Left hindlimb (tissue), 1 donor: ENCODE measurements around the gene PDHX.
"Not testable (repeated sequence)": the region's sequence is repeated elsewhere in the genome, so short reads cannot be mapped to it uniquely, and the experiment has no call there.

ENCODE experiments used
- DNase-seq: peaks from one replicate; pipeline ENCODE4 v3.0.0-alpha.2; 2018

Gene PDHX

DNA sequence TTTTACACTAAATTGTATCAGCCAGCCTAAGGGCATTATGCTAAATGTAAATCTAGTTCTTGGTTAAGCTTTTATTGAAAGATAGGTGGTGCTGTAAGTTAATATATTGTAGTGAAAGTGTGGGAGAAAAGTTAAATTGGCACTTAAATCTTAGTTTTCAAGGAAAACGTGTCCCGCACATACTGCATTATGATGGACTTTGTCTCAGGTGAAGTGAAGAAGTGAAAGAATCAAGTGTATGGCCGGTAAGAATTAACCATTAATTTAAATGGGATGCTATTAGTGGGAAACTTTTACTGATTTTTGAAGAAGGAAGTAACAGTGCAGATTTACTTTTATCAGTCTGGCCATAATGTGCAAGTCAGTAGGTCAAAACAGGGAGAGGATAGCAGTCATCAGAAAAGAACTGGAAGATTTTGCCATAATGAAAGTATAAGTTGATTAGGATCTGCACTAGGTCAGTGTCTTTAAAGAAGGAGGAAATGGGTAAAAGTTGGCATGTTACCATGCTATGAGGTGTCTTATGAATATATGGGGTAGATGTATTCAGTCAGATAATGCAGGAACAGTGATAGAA, 81.6 kb downstream of the PDHX start:
- DNase-seq, result no peak

DNA sequence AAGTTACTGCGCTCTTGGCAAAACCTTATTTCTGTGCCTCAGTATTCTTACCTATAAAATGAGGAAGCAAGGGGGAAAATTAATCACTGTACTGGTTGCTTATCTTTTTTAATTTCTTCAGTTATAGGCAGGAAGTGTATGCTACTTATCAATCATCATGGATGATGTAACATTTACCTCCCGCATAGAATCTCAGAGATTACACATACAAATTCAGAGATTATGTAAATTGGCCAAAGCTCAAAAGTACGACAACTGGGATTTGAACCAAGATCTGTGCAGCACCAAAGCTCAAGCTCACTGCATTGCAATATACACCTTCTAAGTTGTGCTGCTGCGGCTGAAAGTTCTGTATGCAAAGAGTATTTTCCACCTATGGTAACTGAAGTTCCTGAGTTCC, 83.0 kb downstream of the PDHX start:
- DNase-seq, result no peak

DNA sequence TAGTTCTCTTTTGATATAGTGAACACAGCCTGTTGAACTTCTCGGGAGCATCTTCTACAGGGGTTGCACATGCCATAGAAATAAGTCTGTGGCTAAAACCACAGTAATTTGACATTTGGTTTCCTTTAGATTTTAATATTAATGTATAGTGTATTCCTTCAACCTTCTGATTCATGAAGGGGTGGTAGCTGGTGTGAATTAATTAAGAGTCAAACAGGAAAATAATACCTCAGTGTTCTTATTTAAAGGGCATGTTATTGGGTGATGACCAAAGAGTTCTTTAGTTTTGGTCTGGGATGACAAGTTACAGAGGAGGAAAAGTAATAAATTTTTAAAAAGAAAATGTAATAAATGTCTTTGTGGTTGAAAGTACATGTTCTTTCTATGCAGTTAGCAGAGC, 86.8 kb downstream of the PDHX start:
- no peak for DNase-seq

DNA sequence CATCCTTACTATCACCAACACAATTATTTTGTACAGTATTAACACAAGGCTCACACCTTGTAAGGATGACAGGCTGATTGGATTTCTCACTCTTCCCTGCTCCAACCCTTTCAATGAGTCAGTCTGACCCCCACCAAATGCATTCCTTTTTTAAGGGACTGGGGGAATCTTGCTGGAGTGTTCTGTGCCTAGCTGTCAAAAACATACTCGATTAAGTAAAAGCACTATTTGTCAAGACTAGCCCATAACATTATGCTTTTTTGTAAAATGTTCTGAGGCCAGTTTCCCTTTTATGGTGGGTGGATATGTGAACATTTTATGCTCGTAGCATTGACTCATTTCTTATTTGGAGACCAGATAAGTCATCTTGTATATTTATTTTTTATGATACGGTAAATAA, 87.2 kb downstream of the PDHX start:
- DNase-seq, result no peak

DNA sequence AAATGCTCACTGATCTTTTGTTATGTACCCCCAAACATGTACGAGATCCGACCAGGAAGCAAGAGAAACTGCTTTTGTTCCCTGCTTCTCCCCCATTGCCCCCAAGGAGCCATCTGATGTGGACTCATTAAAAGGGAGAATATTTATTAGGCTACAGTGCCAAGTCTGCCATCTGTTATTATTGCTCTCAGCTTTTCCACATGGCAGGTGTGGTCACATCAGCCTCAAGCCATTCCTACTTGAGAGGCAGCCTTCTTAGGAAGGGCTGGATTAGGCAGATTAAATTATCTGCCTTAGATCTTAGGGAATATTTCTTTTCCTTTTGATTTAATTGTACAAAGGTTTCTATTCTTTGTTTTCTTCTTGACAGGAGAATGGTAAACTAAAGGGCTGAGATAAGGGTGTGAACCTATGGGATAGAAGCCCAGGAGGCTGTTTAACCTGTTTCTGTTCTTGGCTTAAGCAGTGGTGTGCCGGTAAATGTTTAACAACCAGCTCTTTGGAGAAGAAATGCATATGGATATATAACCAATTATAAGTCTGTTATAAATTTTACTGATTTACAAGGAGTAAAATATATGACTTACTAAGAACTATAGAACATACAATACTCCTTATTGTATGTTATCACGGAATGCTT, 88.8 kb downstream of the PDHX start:
- DNase-seq, result no peak

DNA sequence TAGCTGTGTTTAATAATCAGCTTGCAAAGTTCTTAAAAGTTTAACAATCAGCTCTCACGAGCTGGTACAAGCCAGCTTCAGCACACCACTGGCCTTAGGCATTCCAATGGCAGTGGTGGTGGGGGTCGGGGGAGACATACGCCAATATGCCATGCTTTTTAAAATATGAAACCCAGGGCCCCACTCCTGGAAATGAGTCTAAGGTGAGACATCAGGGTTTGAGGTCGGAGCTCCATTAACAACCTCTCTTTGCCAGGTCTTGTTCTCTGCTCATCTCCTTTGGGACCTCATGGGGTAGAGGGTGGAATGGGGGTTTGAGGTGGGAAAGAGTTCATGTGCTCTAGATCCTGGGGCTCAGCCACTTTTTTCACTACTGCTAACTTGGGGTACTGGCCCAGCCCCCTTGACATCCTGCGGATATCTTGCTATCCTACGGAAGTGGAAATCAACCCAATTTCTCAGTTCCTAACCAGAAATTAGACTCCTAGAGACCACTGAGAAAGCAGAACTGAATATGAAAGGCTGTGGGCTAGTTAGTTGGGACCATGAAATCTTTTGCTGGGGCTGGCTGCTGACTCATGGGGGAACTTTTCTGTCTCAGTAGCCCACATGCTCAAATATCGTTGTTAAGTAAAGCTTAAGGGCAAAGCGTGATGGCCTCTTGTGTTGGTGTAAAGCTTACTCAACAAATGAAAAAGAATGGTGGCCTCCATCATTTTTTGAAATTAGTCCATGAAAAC, 90.1 kb downstream of the PDHX start:
- DNase-seq, result no peak

DNA sequence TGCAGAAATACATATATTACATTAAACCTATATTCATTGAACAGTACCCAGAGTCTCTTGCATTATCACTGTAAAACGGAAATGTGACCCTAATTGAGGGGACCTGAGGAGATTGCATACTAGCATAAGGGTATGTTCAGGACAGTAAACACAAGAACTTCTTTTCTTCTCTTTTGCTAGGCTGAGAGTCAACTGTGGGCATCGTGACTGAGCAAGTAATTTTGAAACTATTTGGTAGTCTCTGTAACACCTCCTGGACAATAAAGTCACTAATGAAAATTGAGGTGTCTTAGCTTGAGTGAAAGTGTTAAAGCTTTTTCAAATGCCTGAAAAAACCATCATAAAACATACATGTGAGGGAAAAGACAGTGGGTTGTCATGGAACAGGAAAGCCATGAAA, 90.9 kb downstream of the PDHX start:
- DNase-seq, result no peak

DNA sequence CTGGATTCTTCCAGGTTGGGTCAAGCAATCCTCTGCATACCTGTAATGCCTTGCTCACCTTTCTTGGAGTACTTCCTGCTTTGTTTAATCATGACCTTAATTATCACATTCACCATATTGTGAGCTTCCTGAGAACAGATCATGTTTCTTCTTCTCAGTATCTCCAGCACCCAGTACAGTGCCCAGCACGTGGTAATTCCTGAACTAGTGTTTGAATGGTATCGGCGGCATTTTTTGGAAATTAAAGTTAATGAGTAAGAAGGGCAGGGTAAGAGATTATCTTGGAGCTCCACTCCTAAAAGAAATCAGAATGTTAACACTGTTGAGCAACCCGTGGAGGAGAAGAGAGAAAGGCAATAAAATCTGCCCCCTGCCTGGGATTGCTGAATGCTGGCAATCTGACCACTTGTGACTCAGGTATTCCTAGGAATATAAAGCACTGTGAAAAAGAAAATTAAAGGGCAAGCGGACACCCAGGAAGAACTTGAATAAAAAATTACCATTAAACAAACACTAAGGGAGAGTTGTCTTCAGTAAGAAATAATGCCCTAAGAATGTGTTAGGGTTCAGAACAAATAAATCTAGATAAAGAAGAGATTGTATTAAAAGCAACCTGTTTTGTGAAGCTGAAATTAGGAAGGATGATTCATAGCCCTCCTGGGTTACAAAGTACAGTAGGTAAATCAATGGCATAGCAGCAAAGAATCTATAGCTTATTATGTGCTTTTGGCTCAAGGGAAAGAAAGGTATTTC, 92.9 kb downstream of the PDHX start:
- DNase-seq, result no peak

DNA sequence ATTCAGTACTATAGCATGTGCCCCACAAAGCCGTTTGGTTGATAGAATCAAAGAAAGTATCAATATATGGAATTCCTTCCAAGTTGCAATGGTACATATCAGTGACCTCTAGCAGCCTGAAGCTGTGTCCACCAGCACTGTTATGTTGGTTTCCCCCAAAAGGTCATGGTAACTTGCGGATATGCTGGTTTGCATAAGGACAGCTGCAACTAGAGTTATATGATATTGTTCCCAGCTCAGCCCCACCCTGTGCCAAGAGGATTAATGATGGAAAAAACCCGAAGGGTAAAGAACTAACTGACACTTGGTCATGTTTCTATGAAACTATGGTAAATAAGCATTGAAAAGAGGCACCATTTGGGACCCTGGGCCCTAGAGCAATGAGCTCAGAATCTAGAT, 93.5 kb downstream of the PDHX start:
- peak; percentile 51 for DNase-seq

DNA sequence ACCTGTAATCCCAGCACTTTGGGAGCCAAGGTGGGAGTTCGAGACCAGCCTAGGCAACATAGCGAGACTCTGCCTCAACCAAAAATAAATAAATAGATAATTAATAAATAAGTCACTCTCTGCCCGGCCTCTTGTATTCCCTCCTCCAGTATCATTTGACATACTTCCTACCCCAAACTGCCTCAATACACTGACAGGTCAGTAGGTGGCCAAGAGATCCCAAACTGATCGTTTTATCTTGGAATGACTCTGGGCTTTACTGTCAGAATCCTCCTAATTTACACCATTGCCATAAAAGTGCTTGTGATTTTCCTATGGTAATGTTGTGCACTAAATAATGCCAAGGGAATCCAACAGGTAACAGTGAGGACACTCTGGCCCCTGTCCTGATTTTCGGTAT, 94.2 kb downstream of the PDHX start:
- DNase-seq, result no peak

DNA sequence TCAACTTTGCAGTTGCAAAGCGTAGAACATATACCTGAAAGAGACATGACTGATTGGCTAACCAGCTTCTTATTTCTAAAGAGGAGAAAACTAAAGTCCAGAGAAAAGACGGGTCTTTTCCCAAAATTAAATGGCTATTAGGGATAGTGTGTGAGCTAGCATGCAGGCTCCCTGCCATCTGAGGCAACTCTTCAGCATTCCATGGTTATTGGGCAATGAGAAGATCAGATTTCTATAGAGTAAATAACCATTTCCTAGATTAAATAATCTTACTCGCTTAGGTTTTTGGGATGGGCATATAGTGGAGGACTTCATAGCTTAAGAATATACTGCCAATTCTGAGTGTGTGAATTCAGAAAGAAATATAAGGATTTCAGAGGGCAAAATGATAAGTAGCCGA, 95.0 kb downstream of the PDHX start:
- DNase-seq, result no peak

DNA sequence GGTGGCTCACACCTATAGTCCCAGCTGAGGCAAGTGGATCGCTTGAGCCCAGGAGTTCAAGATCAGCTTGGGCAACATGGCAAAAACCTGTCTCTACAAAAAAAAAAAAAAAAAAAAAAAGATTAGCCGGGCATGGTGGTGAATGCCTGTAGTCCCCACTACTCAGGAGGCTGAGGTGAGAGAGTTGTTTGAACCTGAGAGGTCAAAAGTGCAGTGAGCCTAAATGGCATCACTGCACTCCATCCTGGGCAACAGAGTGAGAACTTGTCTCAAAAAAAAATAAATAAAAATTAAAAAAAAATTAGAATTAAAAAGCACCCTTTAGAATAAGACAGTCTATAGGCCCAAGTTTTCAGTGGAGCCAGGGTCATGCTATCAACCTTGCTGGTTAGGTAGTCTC, 95.5 kb downstream of the PDHX start:
- DNase-seq, result no peak

DNA sequence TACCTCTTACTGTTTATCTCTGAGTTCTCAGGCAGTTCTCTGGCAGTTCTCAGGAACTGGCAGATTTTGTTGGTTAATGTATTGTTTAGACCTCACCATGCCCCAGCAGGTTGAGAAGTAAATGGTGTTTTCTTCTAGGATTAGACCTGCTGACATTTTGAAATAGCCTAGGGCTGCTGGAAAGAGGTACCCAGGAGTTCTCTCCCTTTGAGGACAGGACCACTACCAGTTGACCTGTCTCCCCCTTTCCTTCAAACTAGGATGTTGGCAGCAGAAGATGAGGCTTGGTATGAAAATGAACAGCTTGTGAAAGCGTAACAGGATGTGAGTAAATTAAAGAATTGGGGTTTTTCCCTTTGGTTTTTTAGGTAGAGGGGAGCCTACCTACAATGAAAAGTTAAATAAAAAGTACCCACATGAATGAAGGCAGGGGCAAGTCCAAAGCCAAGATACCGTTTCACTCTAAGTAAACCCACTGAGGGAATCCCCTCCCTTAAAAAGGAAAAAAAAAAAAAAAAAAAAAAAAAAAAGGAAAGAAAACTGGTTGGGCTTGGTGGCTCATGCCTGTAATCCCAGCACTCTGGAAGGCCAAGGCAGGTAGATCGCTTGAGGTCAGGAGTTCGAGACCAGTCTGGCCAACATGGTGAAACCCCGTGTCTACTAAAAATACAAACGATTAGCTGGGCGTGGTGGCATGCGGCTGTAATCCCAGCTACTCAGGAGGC, 96.2 kb downstream of the PDHX start:
- DNase-seq, result no peak

DNA sequence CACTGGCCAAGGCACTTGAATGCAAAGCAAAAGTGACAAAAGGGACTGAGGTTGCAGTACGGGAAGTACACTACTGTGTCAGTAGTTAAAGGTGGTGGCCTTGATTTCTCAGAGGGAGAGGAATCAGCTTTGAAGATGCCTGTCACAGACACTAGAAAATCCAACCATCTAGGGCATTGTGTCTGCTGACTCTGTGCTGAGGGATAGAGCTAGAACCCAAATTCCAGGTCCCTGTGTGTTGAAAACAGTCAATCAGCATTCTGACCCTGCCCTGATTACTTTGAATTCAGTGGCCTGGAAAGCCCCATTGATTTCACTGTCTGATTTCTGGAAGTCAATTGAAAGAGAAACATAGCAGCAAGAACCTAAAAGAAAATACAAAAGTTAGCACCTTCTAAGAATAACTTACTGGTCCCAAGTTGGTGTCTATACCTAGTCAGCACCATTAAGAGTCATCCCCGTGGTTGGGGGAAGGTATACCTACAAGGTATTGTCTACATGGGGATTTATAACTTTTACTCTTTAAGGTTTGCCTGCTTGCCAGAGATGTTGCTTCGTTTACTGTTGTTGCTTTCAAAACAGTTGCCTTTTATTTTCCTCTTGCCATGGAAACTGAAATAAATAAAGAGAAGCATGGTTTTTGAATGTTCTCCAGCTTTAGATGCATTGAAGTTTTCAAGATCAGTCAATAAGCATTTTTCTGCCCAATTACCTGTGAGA, 97.3 kb downstream of the PDHX start:
- DNase-seq, result no peak

DNA sequence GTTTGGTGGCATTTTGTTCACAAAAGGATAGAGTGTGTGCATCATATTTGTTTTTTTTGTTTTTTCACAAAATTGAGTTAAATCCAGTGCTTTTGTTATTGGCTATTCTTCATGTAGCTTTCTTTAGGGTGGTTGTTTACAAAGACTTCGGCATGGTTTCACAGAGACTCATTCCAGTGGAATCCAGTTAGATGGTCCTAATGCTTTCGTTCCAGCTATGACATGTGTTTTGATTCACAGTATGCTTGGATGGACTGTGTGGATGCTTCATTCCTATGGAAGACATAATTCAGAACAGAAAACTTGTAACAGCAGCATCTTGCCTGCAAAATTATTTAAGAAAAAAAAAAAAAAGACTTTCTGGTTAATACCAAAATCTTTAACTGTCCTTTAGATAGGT, 97.9 kb downstream of the PDHX start:
- DNase-seq, result no peak

DNA sequence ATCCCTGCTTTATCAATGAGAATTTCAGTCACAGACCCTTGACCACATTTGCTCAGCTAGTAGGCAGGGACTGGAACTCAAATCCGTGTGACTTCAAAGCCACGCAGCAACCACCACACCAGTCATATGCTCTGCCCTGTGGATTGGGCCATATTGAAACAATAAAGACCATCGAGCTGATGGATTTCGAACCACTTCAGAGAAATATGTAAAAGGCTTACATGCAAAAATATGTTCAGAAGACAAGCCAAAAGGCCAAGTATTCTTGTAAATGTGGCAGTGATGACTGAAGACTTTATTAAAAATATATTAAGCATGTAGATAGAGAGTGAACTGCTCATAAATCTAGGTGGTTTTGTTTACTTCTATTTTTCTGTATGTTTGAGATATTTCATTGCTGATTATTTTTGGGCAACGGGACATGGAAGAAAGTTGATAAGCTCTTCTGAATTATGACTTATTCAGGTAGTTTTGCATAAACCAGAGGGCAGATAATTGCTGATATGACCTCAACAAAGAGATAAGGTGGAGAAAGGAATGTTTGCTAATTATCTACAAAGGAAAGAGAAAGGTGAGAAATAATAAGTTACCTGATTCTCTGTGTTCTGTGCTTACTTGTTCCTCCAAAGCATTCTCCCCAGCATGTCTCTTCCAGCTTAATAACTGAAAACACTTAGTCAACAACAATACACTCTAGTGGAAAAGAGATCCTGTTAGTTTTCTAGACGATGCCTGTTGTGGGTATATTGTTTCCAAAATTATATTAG, 99.4 kb downstream of the PDHX start:
- no peak for DNase-seq

DNA sequence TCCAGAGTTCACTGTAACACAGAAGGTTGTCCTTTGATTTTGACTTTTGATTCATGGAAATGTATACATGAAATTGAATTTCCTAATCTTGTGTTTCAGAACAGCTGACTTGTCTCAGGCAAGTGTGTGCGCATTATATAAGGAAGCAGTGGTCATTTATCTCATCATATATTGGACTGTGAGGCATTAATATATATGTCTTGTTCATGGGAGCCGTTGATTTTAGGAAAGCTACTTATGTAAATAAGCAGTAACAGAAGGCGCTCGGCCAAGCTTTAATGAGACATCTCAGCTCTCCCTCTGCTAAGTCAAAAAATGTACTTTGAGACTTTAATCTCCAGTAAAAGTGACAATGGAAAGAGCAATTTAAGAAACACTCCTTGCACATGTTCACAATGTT, 100.5 kb downstream of the PDHX start:
- DNase-seq, result no peak

DNA sequence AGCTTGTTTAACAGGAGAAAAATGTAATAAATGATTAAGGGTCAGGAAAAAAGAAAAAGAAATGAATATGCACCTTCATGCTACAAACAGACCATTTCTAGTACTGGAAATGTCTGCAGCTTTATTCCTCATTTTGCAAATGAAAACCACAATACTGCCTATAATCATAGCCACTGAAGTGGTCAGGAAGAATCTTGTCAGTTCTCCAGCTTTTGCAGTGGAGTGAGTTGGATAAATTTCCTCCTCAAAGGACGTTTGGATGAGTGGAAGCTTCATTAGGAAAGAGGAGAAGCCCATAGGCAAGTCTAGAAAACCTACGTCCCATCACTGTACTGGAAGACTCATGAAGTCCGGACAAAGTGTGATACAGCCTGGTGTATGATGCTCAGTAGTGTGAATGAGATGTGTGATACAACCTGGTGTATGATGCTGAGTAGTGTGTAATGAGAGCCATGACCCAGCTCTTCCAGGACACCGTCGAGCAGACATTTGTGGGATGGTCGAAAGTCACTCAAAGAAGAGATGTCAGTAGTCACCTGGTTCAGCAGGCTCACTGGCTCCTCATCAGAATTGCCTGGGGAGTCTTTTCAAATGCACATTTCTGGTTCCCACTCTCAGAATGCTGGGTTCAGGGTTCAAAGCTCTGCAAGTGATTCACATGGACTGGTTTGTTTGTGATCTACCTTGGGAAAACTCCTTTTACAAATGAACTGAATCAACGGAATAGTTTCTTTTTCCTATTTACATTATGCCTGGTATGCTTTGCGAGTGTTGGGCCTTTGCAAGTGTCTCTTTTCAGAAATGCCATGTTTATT, 101.3 kb downstream of the PDHX start:
- no peak for DNase-seq

DNA sequence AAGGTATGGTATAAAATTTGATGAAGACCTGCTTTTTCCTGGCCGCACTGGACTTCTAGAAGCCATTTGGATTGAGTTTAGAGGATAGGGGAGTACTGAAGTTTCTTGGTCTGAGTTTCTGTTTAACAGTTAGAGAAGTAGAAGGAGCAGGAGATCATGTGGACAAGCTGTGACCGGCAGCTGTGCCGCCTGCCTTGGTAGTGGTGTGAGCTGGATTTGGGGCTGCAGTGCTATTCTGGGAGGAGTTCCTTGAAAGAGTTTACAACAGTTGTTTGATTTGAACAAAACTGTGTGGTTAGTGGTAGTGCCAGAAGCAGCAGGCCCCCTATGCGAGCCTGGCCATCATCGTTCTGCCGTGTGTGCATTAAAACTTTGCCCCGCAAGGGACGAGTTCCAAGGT, 105.2 kb downstream of the PDHX start:
- DNase-seq, result no peak

DNA sequence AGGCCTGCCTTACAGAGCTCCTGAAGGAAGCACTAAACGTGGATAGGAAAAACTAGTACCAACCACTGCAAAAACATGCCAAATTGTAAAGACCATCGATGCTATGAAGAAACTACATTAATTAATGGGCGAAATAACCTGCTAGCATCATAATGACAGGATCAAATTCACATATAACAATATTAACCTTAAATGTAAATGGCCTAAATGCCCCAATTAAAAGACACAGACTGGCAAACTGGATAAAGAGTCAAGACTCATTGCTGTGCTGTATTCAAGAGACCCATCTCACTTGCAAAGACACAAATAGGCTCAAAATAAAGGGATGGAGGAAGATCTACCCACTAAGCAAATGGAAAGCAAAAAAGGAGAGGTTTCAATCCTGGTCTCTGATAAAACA, 107.5 kb downstream of the PDHX start:
- not testable (repeated sequence) for DNase-seq

DNA sequence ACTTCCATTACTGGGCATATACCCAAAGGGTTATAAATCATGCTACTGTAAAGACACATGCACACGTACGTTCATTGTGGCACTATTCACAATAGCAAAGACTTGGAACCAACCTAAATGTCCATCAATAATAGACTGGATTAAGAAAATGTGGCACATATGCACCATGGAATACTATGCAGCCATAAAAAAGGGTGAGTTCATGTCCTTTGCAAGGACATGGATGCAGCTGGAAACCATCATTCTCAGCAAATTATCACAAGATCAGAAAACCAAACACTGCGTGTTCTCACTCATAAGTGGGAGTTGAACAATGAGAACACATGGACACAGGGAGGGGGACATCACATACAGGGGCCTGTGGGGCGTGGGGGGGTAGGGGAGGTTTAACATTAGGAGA, 111.6 kb downstream of the PDHX start:
- not testable (repeated sequence) for DNase-seq
